ENCODE data around the gene LLCFC1. TPM values are rescaled to one million over a fixed set of nuclear protein-coding genes. Genes with fewer than 3 reads are reported as not detected.

Gene LLCFC1
- polyA plus RNA-seq, 2 donors, result not detected

GRCh38 chr7:142954680-142955268 lies 15.5 kb downstream of the LLCFC1 start:
- no peaks in the 10 kb centered on the region for H3K27me3 ChIP-seq (ENCODE audit: control insufficient read depth in 1 of 2, insufficient read depth in 2 of 2, low read length in 2 of 2)
- H3K27ac ChIP-seq (ENCODE audit: low read depth in 2 of 2, low read length in 1 of 2), result no peak overlapping the region
- H3K4me3 ChIP-seq (ENCODE audit: low read depth in 1 of 2, low read length in 2 of 2), result no peak overlapping the region
- no peaks in the 10 kb centered on the region for H3K4me1 ChIP-seq (ENCODE audit: control insufficient read depth in 2 of 2, insufficient read depth in 2 of 2, low read length in 1 of 2)
- H3K36me3 ChIP-seq (ENCODE audit: control insufficient read depth in 2 of 2, insufficient read depth in 2 of 2, low read length in 1 of 2), result no peaks in the 10 kb centered on the region
- H3K9me3 ChIP-seq (ENCODE audit: control insufficient read depth in 2 of 2, insufficient read depth in 1 of 2, low read depth in 1 of 2, low read length in 1 of 2), result peaks cover 0 to 7% of the 10 kb centered on the region in 2 donors

- no peaks in the 10 kb centered on the region for H3K27me3 ChIP-seq (ENCODE audit: control insufficient read depth in 1 of 2, insufficient read depth in 2 of 2, low read length in 2 of 2)
- WGBS, 2 donors, result 37 to 56% methylated on average over 3 of the region's 3 CpGs
- no peak overlapping the region for H3K27ac ChIP-seq (ENCODE audit: low read depth in 2 of 2, low read length in 1 of 2)
- H3K4me3 ChIP-seq (ENCODE audit: low read depth in 1 of 2, low read length in 2 of 2), result no peak overlapping the region
- H3K9me3 ChIP-seq (ENCODE audit: control insufficient read depth in 2 of 2, insufficient read depth in 1 of 2, low read depth in 1 of 2, low read length in 1 of 2), result peaks cover 0 to 7% of the 10 kb centered on the region in 2 donors
- no peaks in the 10 kb centered on the region for H3K4me1 ChIP-seq (ENCODE audit: control insufficient read depth in 2 of 2, insufficient read depth in 2 of 2, low read length in 1 of 2)
- H3K36me3 ChIP-seq (ENCODE audit: control insufficient read depth in 2 of 2, insufficient read depth in 2 of 2, low read length in 1 of 2), result no peaks in the 10 kb centered on the region
These were observed 17.8 kb downstream of the LLCFC1 start for GRCh38 chr7:142956951-142957623.

GRCh38 chr7:142957723-142958122 lies 18.4 kb downstream of the LLCFC1 start:
- H3K27ac ChIP-seq (ENCODE audit: low read depth in 2 of 2, low read length in 1 of 2), result no peak overlapping the region

GRCh38 chr7:142959202-142959601 lies 19.9 kb downstream of the LLCFC1 start:
- Histone ChIP-seq H3K9me3 (ENCODE audit: control insufficient read depth in 2 of 2, insufficient read depth in 1 of 2, low read depth in 1 of 2, low read length in 1 of 2) (peaks cover 0 to 4% of the 10 kb centered on the region in 2 donors), H3K27ac (ENCODE audit: low read depth in 2 of 2, low read length in 1 of 2) (no peak overlapping the region), H3K36me3 (ENCODE audit: control insufficient read depth in 2 of 2, insufficient read depth in 2 of 2, low read length in 1 of 2) (no peaks in the 10 kb centered on the region), H3K27me3 (ENCODE audit: control insufficient read depth in 1 of 2, insufficient read depth in 2 of 2, low read length in 2 of 2) (no peaks in the 10 kb centered on the region), H3K4me3 (ENCODE audit: low read depth in 1 of 2, low read length in 2 of 2) (no peak overlapping the region), H3K4me1 (ENCODE audit: control insufficient read depth in 2 of 2, insufficient read depth in 2 of 2, low read length in 1 of 2) (no peaks in the 10 kb centered on the region)

More at GRCh38 chr7:142957723-142958122, 18.4 kb downstream of the LLCFC1 start:
- H3K27me3 ChIP-seq (ENCODE audit: control insufficient read depth in 1 of 2, insufficient read depth in 2 of 2, low read length in 2 of 2), result no peaks in the 10 kb centered on the region
- H3K36me3 ChIP-seq (ENCODE audit: control insufficient read depth in 2 of 2, insufficient read depth in 2 of 2, low read length in 1 of 2), result no peaks in the 10 kb centered on the region
- peaks cover 0 to 7% of the 10 kb centered on the region in 2 donors for H3K9me3 ChIP-seq (ENCODE audit: control insufficient read depth in 2 of 2, insufficient read depth in 1 of 2, low read depth in 1 of 2, low read length in 1 of 2)
- no peaks in the 10 kb centered on the region for H3K4me1 ChIP-seq (ENCODE audit: control insufficient read depth in 2 of 2, insufficient read depth in 2 of 2, low read length in 1 of 2)
- WGBS, 2 donors, result 72 to 76% methylated on average over 8 of the region's 8 CpGs
- no peak overlapping the region for H3K4me3 ChIP-seq (ENCODE audit: low read depth in 1 of 2, low read length in 2 of 2)

- Histone ChIP-seq H3K9me3 (ENCODE audit: control insufficient read depth in 2 of 2, insufficient read depth in 1 of 2, low read depth in 1 of 2, low read length in 1 of 2) (no peaks in the 10 kb centered on the region), H3K27me3 (ENCODE audit: control insufficient read depth in 1 of 2, insufficient read depth in 2 of 2, low read length in 2 of 2) (no peaks in the 10 kb centered on the region), H3K36me3 (ENCODE audit: control insufficient read depth in 2 of 2, insufficient read depth in 2 of 2, low read length in 1 of 2) (no peaks in the 10 kb centered on the region), H3K4me3 (ENCODE audit: low read depth in 1 of 2, low read length in 2 of 2) (no peak overlapping the region), H3K4me1 (ENCODE audit: control insufficient read depth in 2 of 2, insufficient read depth in 2 of 2, low read length in 1 of 2) (no peaks in the 10 kb centered on the region), H3K27ac (ENCODE audit: low read depth in 2 of 2, low read length in 1 of 2) (no peak overlapping the region)
- WGBS, 2 donors, result 80 to 83% methylated on average over 5 of the region's 5 CpGs
These were observed 21.8 kb downstream of the LLCFC1 start for GRCh38 chr7:142960955-142961512.

GRCh38 chr7:142961595-142961972 lies 22.3 kb downstream of the LLCFC1 start:
- H3K36me3 ChIP-seq (ENCODE audit: control insufficient read depth in 2 of 2, insufficient read depth in 2 of 2, low read length in 1 of 2), result no peaks in the 10 kb centered on the region
- H3K9me3 ChIP-seq (ENCODE audit: control insufficient read depth in 2 of 2, insufficient read depth in 1 of 2, low read depth in 1 of 2, low read length in 1 of 2), result no peaks in the 10 kb centered on the region
- 87% methylated on average over 4 of the region's 4 CpGs for WGBS, 2 donors
- no peak overlapping the region for H3K4me3 ChIP-seq (ENCODE audit: low read depth in 1 of 2, low read length in 2 of 2)
- H3K27ac ChIP-seq (ENCODE audit: low read depth in 2 of 2, low read length in 1 of 2), result no peak overlapping the region
- no peaks in the 10 kb centered on the region for H3K4me1 ChIP-seq (ENCODE audit: control insufficient read depth in 2 of 2, insufficient read depth in 2 of 2, low read length in 1 of 2)
- no peaks in the 10 kb centered on the region for H3K27me3 ChIP-seq (ENCODE audit: control insufficient read depth in 1 of 2, insufficient read depth in 2 of 2, low read length in 2 of 2)

GRCh38 chr7:142961973-142962926 lies 23.0 kb downstream of the LLCFC1 start, which contains the start of gene KEL:
TSS of gene KEL (minus strand) at chr7:142962363. CDS start at chr7:142962206, 157 bp downstream.
- 71 to 74% methylated on average over 9 of the region's 9 CpGs for WGBS, 2 donors
- H3K4me3 ChIP-seq (ENCODE audit: low read depth in 1 of 2, low read length in 2 of 2), result no peak within 1 kb of the TSS

GRCh38 chr7:142962991-142963390 lies 23.7 kb downstream of the LLCFC1 start:
- no peaks in the 10 kb centered on the region for H3K9me3 ChIP-seq (ENCODE audit: control insufficient read depth in 2 of 2, insufficient read depth in 1 of 2, low read depth in 1 of 2, low read length in 1 of 2)
- H3K4me1 ChIP-seq (ENCODE audit: control insufficient read depth in 2 of 2, insufficient read depth in 2 of 2, low read length in 1 of 2), result no peaks in the 10 kb centered on the region
- no peak overlapping the region for H3K27ac ChIP-seq (ENCODE audit: low read depth in 2 of 2, low read length in 1 of 2)
- 40 to 43% methylated on average over 1 of the region's 1 CpG for WGBS, 2 donors
- H3K4me3 ChIP-seq (ENCODE audit: low read depth in 1 of 2, low read length in 2 of 2), result no peak overlapping the region
- H3K36me3 ChIP-seq (ENCODE audit: control insufficient read depth in 2 of 2, insufficient read depth in 2 of 2, low read length in 1 of 2), result no peaks in the 10 kb centered on the region
- H3K27me3 ChIP-seq (ENCODE audit: control insufficient read depth in 1 of 2, insufficient read depth in 2 of 2, low read length in 2 of 2), result no peaks in the 10 kb centered on the region

More at GRCh38 chr7:142961973-142962926, 23.0 kb downstream of the LLCFC1 start, which contains the start of gene KEL:
- Histone ChIP-seq H3K27me3 (ENCODE audit: control insufficient read depth in 1 of 2, insufficient read depth in 2 of 2, low read length in 2 of 2) (no peaks in the 10 kb centered on the region), H3K9me3 (ENCODE audit: control insufficient read depth in 2 of 2, insufficient read depth in 1 of 2, low read depth in 1 of 2, low read length in 1 of 2) (no peaks in the 10 kb centered on the region), H3K36me3 (ENCODE audit: control insufficient read depth in 2 of 2, insufficient read depth in 2 of 2, low read length in 1 of 2) (no peaks in the 10 kb centered on the region), H3K27ac (ENCODE audit: low read depth in 2 of 2, low read length in 1 of 2) (no peak within 1 kb of the TSS), H3K4me1 (ENCODE audit: control insufficient read depth in 2 of 2, insufficient read depth in 2 of 2, low read length in 1 of 2) (no peaks in the 10 kb centered on the region)

GRCh38 chr7:142963993-142964392 lies 24.7 kb downstream of the LLCFC1 start:
- H3K4me1 ChIP-seq (ENCODE audit: control insufficient read depth in 2 of 2, insufficient read depth in 2 of 2, low read length in 1 of 2), result no peaks in the 10 kb centered on the region
- H3K4me3 ChIP-seq (ENCODE audit: low read depth in 1 of 2, low read length in 2 of 2), result no peak overlapping the region
- no peak overlapping the region for H3K27ac ChIP-seq (ENCODE audit: low read depth in 2 of 2, low read length in 1 of 2)
- no peaks in the 10 kb centered on the region for H3K9me3 ChIP-seq (ENCODE audit: control insufficient read depth in 2 of 2, insufficient read depth in 1 of 2, low read depth in 1 of 2, low read length in 1 of 2)
- no peaks in the 10 kb centered on the region for H3K36me3 ChIP-seq (ENCODE audit: control insufficient read depth in 2 of 2, insufficient read depth in 2 of 2, low read length in 1 of 2)
- H3K27me3 ChIP-seq (ENCODE audit: control insufficient read depth in 1 of 2, insufficient read depth in 2 of 2, low read length in 2 of 2), result no peaks in the 10 kb centered on the region
- WGBS, 2 donors, result 92 to 93% methylated on average over 2 of the region's 2 CpGs
